MCF 10A (cell line): ENCODE data around the gene UBE4A. TPM values are rescaled to one million over a fixed set of nuclear protein-coding genes. Genes with fewer than 3 reads are reported as not detected.

ENCODE experiments used
- BruUV-seq: library from RNA; stranded (reverse); fragments of 400-500 nt; replicated peaks from 2 replicates; lab custom pipeline; 2021; lab: Mats Ljungman, UMichigan
- CTCF ChIA-PET: fragments of 300-600 bp; sonication (Branson Sonifier 250); formaldehyde crosslinking; extraction: SDS; loops from one replicate; lab custom pipeline; 2021; ENCODE audit warnings: antibody characterized with exemption, inconsistent platforms; lab: Yijun Ruan, JAX
- POLR2A ChIA-PET: fragments of 300-600, 350-650 bp; sonication (Branson Sonifier 250); formaldehyde crosslinking; extraction: SDS; loops from one replicate; lab custom pipeline; 2020; ENCODE audit warnings: antibody characterized with exemption, inconsistent platforms; lab: Yijun Ruan, JAX
- DNase-seq: peaks from one replicate; pipeline ENCODE4 v3.0.0-alpha.2; 2018; ENCODE audit not compliant: unreplicated experiment
- H3K27ac Mint-ChIP-seq: one replicate; pipeline ENCODE4 v1.8.0; 2022; ENCODE audit warnings: mild to moderate bottlenecking, low read depth, mixed read lengths; ENCODE audit not compliant: unreplicated experiment
- H3K27me3 Mint-ChIP-seq: one replicate; pipeline ENCODE4 v1.8.0; 2022; ENCODE audit warnings: mixed read lengths; ENCODE audit not compliant: insufficient read depth, unreplicated experiment
- H3K36me3 Mint-ChIP-seq: one replicate; pipeline ENCODE4 v1.8.0; 2022; ENCODE audit warnings: mild to moderate bottlenecking, moderate library complexity, mixed read lengths; ENCODE audit not compliant: insufficient read depth, unreplicated experiment
- H3K4me1 Mint-ChIP-seq: one replicate; pipeline ENCODE4 v1.8.0; 2022; ENCODE audit warnings: mixed read lengths; ENCODE audit not compliant: insufficient read depth, unreplicated experiment
- H3K4me3 Mint-ChIP-seq: one replicate; pipeline ENCODE4 v1.8.0; 2022; ENCODE audit warnings: mild to moderate bottlenecking, moderate library complexity, mixed read lengths; ENCODE audit not compliant: unreplicated experiment
- H3K9me3 Mint-ChIP-seq: one replicate; pipeline ENCODE4 v1.8.0; 2022; ENCODE audit warnings: mixed read lengths; ENCODE audit not compliant: unreplicated experiment
- CTCF ChIP-seq: fragments of 200-600 bp; IDR thresholded peaks from one replicate; pipeline ENCODE4 v1.8.0; 2022; ENCODE audit warnings: antibody characterized with exemption, mild to moderate bottlenecking; ENCODE audit not compliant: unreplicated experiment
- intact Hi-C: fragments of 100-400 bp; cut with micrococcal nuclease; formaldehyde crosslinking; loops from 2 replicates; pipeline ENCODE4 v1.14.1; 2022
- total RNA-seq: library from RNA; stranded (reverse); gene quantifications from 2 replicates; pipeline ENCODE4 v1.2.3, GENCODE V29; 2022

Gene UBE4A
- total RNA-seq, 1 experiment from 2014 or later, result 41.0 TPM

GRCh38 chr11:118343981-118344515 lies 15.4 kb upstream of the UBE4A start, which contains the start of gene CD3G:
Gene CD3G (plus strand): TSS chr11:118344344. CDS start chr11:118344424, 80 bp downstream.
- ChIA-PET POLR2A (no interaction called here), CTCF (no interaction called here)
- TF ChIP-seq CTCF, result no peak
- H3K27ac Mint-ChIP-seq, result no peak within 1 kb of the TSS
- BruUV-seq, result no TSS peak
- intact Hi-C loops, result no loop called here
- H3K9me3 Mint-ChIP-seq, result no peaks in the 10 kb centered on the region
- no peak for DNase-seq
- H3K4me1 Mint-ChIP-seq, result no peaks in the 10 kb centered on the region
- no peak within 1 kb of the TSS for H3K4me3 Mint-ChIP-seq
- H3K27me3 Mint-ChIP-seq, result peaks cover 44% of the 10 kb centered on the region
- H3K36me3 Mint-ChIP-seq, result no peaks in the 10 kb centered on the region

GRCh38 chr11:118349475-118349874 lies 9.9 kb upstream of the UBE4A start:
- H3K4me3 Mint-ChIP-seq, result no peak overlapping the region
- no TSS peak for BruUV-seq
- no peak for TF ChIP-seq CTCF
- no peaks in the 10 kb centered on the region for H3K9me3 Mint-ChIP-seq
- DNase-seq, result no peak
- ChIA-PET POLR2A (no interaction called here), CTCF (interaction anchor here (4.4 kb wide), 1 partner anchor 53 kb away, joined by 36 read pairs; no protein-coding TSS in a partner anchor)
- intact Hi-C loops, result no loop called here
- H3K27ac Mint-ChIP-seq, result no peak overlapping the region
- H3K4me1 Mint-ChIP-seq, result no peaks in the 10 kb centered on the region
- H3K36me3 Mint-ChIP-seq, result no peaks in the 10 kb centered on the region
- H3K27me3 Mint-ChIP-seq, result peaks cover 55% of the 10 kb centered on the region

DNA sequence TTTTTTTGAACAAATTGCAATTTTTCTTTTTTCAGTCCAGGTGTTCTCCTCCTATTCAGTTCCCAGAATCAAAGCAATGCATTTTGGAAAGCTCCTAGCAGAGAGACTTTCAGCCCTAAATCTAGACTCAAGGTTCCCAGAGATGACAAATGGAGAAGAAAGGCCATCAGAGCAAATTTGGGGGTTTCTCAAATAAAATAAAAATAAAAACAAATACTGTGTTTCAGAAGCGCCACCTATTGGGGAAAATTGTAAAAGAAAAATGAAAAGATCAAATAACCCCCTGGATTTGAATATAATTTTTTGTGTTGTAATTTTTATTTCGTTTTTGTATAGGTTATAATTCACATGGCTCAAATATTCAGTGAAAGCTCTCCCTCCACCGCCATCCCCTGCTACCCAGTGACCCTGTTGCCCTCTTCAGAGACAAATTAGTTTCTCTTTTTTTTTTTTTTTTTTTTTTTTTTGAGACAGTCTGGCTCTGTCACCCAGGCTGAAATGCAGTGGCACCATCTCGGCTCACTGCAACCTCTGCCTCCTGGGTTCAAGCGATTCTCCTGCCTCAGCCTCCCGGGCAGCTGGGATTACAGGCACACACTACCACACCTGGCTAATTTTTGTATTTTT lies 6.2 kb upstream of the UBE4A start:
- Mint-ChIP-seq H3K9me3 (no peaks in the 10 kb centered on the region), H3K27ac (no peak overlapping the region), H3K27me3 (peaks cover 32% of the 10 kb centered on the region), H3K4me1 (no peaks in the 10 kb centered on the region), H3K4me3 (no peak overlapping the region), H3K36me3 (peaks cover 6% of the 10 kb centered on the region)
- POLR2A ChIA-PET, result interaction anchor here (1.0 kb wide), 1 partner anchor 62 kb away, joined by 3 read pairs; no protein-coding TSS in a partner anchor
- TF ChIP-seq CTCF, result peak; percentile 51
- peak; percentile 43 for DNase-seq
- CTCF ChIA-PET, result interaction anchor here (0.6 to 4.4 kb wide), 20 partner anchors 10 to 539 kb away, joined by 3 to 36 read pairs (median 4); partner anchors contain the start of gene CD3D
- BruUV-seq, result no TSS peak
- intact Hi-C loops, result loop anchor here (1.0 kb wide), 3 partner anchors 57 to 208 kb away; no protein-coding TSS in a partner anchor

DNA sequence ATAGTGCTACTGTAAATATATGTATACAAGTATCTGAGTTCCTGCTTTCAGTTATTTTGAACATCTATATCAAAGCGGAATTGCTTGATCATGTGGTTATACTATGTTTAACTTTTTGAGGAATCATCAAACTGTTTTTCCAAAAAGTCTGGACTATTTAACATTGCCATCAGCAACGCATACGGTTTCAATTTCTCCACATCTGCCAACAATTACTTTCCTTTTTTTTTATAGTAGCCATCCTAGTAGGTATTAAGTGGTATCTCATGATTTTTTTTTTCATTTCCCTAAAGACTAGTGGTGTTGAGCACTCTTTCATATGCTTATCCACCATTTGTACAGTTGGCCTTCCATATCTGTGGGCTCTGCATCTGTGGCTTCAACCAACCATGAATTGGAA lies 1.3 kb upstream of the UBE4A start:
- BruUV-seq, result no TSS peak
- no peaks in the 10 kb centered on the region for H3K4me1 Mint-ChIP-seq
- ChIA-PET CTCF (no interaction called here), POLR2A (interaction anchor here (0.6 to 1.5 kb wide), 2 partner anchors 85 to 94 kb away, joined by 3 read pairs; partner anchors contain the start of gene MPZL2)
- TF ChIP-seq CTCF, result no peak
- intact Hi-C loops, result no loop called here
- H3K27ac Mint-ChIP-seq, result no peak overlapping the region
- peaks cover 12% of the 10 kb centered on the region for H3K27me3 Mint-ChIP-seq
- H3K4me3 Mint-ChIP-seq, result no peak overlapping the region
- H3K9me3 Mint-ChIP-seq, result no peaks in the 10 kb centered on the region
- H3K36me3 Mint-ChIP-seq, result peaks cover 6% of the 10 kb centered on the region
- no peak for DNase-seq
